ENCODE data around the gene NCAPD3.

NCAPD3 gene

DNA sequence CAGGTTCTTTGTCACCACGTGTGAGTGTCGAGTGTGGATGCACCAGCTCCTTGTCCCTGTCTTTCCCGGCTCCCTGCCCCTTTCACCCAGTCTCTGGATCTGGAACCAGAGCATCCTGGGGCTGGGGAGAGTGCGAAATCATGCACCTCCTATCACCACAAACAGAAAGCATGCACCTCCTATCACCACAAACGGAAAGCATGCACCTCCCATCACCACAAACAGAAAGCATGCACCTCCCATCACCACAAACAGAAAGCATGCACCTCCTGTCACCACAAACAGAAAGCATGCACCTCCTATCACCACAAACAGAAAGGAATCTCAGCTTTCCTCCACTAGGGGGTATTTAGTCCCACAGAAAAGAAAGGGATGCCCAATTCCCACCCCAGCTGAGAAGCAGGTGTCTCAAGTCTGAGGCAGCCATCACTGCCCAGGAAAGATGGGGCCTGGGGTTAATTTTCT, 46.5 kb upstream of the NCAPD3 start:
- no peak overlapping the region for H3K4me3 ChIP-seq (ENCODE audit: low read depth, low read length)
- no peak overlapping the region for H3K27ac ChIP-seq
- TF ChIP-seq, protein P1, sequence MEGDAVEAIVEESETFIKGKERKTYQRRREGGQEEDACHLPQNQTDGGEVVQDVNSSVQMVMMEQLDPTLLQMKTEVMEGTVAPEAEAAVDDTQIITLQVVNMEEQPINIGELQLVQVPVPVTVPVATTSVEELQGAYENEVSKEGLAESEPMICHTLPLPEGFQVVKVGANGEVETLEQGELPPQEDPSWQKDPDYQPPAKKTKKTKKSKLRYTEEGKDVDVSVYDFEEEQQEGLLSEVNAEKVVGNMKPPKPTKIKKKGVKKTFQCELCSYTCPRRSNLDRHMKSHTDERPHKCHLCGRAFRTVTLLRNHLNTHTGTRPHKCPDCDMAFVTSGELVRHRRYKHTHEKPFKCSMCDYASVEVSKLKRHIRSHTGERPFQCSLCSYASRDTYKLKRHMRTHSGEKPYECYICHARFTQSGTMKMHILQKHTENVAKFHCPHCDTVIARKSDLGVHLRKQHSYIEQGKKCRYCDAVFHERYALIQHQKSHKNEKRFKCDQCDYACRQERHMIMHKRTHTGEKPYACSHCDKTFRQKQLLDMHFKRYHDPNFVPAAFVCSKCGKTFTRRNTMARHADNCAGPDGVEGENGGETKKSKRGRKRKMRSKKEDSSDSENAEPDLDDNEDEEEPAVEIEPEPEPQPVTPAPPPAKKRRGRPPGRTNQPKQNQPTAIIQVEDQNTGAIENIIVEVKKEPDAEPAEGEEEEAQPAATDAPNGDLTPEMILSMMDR (IDR thresholded peaks at IDR 0.05; ENCODE audit: low read depth, low read length, missing control alignments), result peak; percentile 41
- in situ Hi-C loops (cut with HindIII; ENCODE audit: low pct_ligation_motif_present, low sequenced_read_pairs), result no loop called here
- peaks cover 23% of the 10 kb centered on the region for H3K27me3 ChIP-seq (replicated peaks)
- no peak for DNase-seq
- H3K36me3 ChIP-seq (replicated peaks), result no peaks in the 10 kb centered on the region

DNA sequence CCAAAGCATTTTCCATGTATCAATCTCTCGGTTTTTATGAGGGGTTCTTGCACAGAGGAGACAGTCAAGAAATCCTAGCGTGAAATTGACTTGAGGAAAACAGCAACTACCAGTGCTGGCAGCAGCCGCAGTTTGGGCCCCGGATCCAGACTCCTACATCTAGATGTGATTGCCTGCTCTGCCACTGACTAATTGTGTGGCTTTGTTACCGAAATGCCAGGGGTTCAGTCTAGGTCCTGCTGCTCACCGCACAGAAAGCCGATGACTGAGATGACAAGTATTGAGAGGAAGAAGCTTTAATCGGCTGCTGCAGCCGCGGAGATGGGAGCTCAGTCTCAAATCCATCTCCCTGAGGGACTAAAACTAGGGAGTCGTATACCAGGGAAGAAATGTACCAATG, 44.2 kb upstream of the NCAPD3 start:
- TF ChIP-seq, protein P1 (IDR thresholded peaks at IDR 0.05; ENCODE audit: low read depth, low read length, missing control alignments), result no peak
- H3K4me3 ChIP-seq (ENCODE audit: low read depth, low read length), result no peak overlapping the region
- peaks cover 4% of the 10 kb centered on the region for H3K27me3 ChIP-seq (replicated peaks)
- H3K36me3 ChIP-seq (replicated peaks), result peaks cover 7% of the 10 kb centered on the region
- no peak overlapping the region for H3K27ac ChIP-seq
- DNase-seq, result no peak
- in situ Hi-C loops (cut with HindIII; ENCODE audit: low pct_ligation_motif_present, low sequenced_read_pairs), result no loop called here

DNA sequence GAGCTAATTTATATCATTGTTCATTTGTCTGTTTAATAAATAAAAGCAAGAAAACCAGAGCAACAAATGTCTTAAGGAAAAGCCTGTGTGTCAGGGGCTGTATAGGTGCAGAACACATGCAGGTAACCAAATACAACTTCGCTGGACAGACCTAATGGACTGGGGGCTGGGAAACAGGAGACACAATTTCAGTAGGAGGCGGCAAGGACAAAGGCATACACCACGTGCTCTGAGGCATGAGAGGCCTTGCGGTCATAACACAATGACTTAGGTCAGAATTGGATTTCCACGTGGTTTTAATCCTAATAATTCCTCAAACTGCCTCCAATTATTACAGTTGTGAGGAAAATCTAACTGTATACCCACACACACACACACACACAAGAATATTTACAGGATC, 43.7 kb upstream of the NCAPD3 start:
- no peak for DNase-seq
- in situ Hi-C loops (cut with HindIII; ENCODE audit: low pct_ligation_motif_present, low sequenced_read_pairs), result no loop called here
- TF ChIP-seq, protein P1 (IDR thresholded peaks at IDR 0.05; ENCODE audit: low read depth, low read length, missing control alignments), result no peak
- Histone ChIP-seq H3K27ac (no peak overlapping the region), H3K27me3 (replicated peaks) (no peaks in the 10 kb centered on the region), H3K36me3 (replicated peaks) (peaks cover 9% of the 10 kb centered on the region), H3K4me3 (ENCODE audit: low read depth, low read length) (no peak overlapping the region)

DNA sequence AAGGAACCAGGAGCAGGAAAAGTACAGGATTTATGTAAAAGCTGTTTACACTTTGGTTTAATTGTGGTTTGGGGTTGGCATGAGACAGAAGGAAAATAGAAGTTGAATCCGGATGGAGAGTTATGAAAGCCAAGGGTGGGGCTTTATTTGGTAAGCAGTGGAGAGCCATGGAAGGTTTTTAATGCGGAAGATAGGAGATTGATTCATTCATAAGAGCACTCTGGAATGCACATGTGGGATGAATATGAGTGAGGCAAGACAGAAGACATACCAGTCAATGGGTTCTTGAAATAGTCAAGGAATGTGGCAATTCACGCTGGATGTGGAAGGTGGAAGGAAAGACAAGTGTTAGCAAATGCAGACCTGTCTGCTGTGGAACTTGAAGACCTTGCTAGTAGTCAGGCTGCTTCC, 43.1 kb upstream of the NCAPD3 start:
- H3K27me3 ChIP-seq (replicated peaks), result no peaks in the 10 kb centered on the region
- TF ChIP-seq, protein P1 (IDR thresholded peaks at IDR 0.05; ENCODE audit: low read depth, low read length, missing control alignments), result no peak
- H3K4me3 ChIP-seq (ENCODE audit: low read depth, low read length), result no peak overlapping the region
- DNase-seq, result peak; percentile 27
- peaks cover 9% of the 10 kb centered on the region for H3K36me3 ChIP-seq (replicated peaks)
- in situ Hi-C loops (cut with HindIII; ENCODE audit: low pct_ligation_motif_present, low sequenced_read_pairs), result no loop called here
- H3K27ac ChIP-seq, result no peak overlapping the region

DNA sequence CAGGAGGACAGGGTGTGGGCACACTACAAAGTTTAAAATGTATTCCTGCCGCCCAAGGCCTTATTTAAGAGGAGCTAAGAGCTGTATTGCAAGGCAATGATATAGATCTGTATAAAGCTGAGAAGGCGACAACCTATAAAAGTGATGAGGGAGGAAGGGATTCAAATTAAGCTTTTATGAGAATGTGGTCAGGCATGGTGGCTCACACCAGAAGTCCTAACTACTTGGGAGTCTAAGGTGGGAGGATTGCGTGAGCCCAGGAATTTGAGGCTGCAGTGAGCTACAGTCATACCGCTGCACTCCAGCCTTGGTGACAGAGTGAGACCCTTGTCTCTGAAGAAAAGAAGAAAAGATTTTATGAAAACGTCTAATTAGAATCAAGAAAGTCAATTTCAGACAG, 42.7 kb upstream of the NCAPD3 start:
- TF ChIP-seq, protein P1 (IDR thresholded peaks at IDR 0.05; ENCODE audit: low read depth, low read length, missing control alignments), result no peak
- Histone ChIP-seq H3K36me3 (replicated peaks) (peaks cover 9% of the 10 kb centered on the region), H3K4me3 (ENCODE audit: low read depth, low read length) (no peak overlapping the region), H3K27me3 (replicated peaks) (no peaks in the 10 kb centered on the region), H3K27ac (no peak overlapping the region)
- no peak for DNase-seq
- in situ Hi-C loops (cut with HindIII; ENCODE audit: low pct_ligation_motif_present, low sequenced_read_pairs), result no loop called here

All from brain microvascular endothelial cell (primary cell).